ENCODE results near the gene TGFBR2.

DNA sequence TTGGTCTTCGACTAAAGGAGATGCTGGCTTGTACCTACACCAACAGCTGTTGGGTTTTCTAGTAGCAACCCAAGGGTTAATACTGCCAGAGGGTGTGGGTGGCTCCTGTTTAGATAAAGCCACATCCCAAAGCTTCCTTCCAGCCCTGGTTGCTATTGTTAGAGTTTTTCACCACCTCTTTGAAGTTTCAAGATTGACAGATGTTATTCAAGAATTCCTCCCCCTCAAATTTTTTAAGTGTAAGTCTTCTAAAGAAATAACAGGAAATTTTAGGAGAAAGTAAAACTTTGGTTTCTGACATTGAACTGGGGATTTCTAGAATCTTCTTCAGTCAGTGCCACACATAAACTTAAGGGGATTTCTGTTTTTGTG is 60.9 kb downstream of the TGFBR2 start:
- TF ChIP-seq, protein P1, sequence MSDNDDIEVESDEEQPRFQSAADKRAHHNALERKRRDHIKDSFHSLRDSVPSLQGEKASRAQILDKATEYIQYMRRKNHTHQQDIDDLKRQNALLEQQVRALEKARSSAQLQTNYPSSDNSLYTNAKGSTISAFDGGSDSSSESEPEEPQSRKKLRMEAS (IDR thresholded peaks at IDR 0.05) = no peak
- TF ChIP-seq, protein P2, sequence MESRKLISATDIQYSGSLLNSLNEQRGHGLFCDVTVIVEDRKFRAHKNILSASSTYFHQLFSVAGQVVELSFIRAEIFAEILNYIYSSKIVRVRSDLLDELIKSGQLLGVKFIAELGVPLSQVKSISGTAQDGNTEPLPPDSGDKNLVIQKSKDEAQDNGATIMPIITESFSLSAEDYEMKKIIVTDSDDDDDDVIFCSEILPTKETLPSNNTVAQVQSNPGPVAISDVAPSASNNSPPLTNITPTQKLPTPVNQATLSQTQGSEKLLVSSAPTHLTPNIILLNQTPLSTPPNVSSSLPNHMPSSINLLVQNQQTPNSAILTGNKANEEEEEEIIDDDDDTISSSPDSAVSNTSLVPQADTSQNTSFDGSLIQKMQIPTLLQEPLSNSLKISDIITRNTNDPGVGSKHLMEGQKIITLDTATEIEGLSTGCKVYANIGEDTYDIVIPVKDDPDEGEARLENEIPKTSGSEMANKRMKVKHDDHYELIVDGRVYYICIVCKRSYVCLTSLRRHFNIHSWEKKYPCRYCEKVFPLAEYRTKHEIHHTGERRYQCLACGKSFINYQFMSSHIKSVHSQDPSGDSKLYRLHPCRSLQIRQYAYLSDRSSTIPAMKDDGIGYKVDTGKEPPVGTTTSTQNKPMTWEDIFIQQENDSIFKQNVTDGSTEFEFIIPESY (IDR thresholded peaks at IDR 0.05; ENCODE audit: extremely low read depth, insufficient replicate concordance, low read length) = no peak
- no peak for TF ChIP-seq EZH2 (IDR thresholded peaks at IDR 0.05)
